Anterior cingulate cortex (tissue), 58 donors: ENCODE measurements around the gene DISP3.

Source experiments
- DNase-seq, 58 donors: peaks; one replicate each; lab custom pipeline; 2025; lab: John Stamatoyannopoulos, UW

Gene DISP3

GRCh38 chr1:11504599-11504998 lies 25.6 kb downstream of the DISP3 start:
- no peak for DNase-seq

- no peak for DNase-seq
Measured at GRCh38 chr1:11505591-11506538, 26.9 kb downstream of the DISP3 start.

DNA sequence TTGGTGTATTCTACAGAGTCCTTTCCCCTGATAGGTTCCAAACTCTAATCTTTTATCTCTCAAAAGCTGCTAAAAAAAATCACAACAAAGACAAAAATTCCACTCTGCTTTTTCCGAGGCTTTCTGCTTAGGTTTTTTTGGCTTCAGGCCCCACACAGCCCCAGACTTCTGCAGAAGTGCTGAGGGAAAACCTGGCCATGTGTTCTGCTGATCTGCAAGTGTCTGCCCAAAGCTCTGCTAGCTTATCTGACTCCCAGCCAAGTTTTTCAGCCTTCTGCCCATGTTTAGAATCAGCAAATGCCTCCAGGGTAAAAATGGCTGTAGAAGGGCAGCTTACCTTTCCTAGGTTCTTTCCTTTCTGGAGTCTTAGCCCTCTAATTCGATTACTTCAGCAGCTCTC lies 28.4 kb downstream of the DISP3 start:
- peak in 25 of 58 donors; percentile 4 to 67 (median 24) for DNase-seq

GRCh38 chr1:11513681-11514080 lies 34.7 kb downstream of the DISP3 start:
- DNase-seq: no peak

- no peak for DNase-seq
Measured at GRCh38 chr1:11514366-11514765, 35.4 kb downstream of the DISP3 start.

- DNase-seq: no peak
Measured at GRCh38 chr1:11515368-11516300, 36.7 kb downstream of the DISP3 start.

DNA sequence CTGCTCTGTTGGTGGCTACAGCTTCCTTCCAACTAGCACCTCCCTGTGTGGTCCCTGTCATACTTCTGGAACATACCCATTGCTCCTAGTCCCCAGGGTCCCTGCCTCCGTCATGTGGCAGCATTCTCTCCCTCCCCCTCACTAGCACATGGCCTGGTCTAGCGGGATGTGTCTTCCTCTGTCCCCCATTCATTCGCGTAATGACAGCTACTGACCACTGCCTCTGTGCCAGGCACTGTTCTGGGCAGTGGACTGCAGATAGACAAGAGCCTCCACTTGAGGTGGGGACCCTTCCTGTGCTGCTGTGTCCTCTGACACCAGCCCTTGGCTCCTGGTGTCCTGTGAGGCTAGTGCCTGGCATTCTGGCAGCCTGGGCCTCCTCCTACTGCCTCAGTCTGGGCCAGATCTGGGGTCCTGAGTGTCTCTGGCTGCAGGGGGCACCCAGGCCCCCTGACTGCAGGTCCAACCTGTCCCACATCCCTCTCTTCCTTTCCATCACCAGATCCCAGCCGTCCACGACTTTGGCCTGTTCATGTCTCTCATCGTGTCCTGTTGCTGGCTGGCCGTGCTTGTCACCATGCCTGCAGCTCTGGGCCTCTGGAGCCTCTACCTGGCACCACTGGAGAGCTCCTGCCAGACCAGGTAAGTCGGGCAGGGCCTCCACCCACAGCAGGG lies 38.1 kb downstream of the DISP3 start:
- DNase-seq: no peak

GRCh38 chr1:11518016-11518701 lies 39.2 kb downstream of the DISP3 start:
- DNase-seq: no peak

DNA sequence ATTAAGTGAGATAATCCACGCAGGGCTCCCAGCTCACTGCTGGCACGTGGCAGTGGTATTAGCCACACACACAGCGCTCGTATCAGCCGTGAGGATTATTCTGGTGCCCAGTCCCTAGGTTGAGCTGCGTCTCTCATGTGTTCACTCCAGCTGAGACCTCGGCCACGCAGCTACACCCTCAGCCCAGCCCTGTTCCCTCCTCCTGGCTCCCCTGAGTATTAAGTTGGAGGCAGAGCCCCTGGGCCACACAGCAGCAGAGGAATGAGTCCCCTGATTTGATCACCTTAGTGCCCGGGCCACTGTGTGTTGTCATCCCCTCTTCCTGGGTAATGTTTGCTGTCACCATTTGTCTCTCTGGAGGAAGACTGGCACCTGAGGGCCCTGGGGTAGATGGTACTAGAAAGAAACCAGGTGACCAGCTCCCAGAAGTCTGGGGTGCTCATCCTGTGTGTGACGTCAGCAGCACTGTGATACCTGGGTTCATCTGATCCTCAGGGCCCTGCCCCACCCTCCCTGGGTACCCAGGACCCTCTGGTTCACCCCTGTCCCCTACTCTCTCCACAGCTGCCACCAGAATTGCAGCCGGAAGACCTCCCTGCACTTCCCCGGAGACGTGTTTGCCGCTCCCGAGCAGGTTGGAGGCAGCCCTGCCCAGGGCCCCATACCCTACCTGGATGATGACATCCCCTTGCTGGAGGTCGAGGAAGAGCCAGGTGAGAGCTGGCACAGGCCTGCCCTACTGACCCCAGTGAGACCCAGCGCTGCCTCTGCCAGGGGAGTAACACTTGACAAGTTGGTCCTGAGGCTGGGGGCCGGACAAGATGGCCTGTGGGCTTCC lies 40.1 kb downstream of the DISP3 start:
- DNase-seq: no peak

- DNase-seq: no peak
Measured at GRCh38 chr1:11519629-11520031, 40.7 kb downstream of the DISP3 start.

DNA sequence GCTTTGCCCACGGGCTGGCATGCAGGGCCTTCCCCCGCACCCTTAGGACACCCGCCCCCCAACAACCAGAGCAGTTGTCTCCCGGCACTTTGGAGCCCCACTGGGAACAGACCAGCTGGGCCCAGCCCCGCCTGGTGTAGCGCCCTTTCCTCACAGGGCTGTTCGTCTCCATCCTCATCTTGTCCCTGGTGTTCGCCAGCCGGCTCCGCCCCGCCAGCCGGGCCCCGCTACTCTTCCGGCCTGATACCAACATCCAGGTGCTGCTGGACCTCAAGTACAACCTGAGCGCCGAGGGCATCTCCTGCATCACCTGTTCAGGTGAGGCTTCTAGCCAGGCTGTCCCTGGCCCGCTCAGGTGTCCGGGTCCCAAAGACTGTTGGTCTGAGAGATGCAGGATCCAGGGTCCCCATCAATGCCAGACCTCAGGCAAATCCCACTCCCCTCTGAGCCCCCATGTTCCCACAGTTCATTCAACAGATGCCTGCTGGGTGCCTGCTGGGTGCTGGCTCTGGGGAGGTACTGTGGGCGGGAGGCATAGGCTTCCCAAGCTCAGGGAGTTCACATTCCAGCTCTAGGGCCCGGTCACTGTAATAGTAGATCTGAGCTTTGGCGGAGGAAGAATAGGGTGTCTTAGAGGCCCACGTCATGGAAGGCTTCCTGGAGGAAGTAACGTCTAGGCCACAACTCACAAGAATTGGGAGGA lies 41.7 kb downstream of the DISP3 start:
- no peak for DNase-seq

DNA sequence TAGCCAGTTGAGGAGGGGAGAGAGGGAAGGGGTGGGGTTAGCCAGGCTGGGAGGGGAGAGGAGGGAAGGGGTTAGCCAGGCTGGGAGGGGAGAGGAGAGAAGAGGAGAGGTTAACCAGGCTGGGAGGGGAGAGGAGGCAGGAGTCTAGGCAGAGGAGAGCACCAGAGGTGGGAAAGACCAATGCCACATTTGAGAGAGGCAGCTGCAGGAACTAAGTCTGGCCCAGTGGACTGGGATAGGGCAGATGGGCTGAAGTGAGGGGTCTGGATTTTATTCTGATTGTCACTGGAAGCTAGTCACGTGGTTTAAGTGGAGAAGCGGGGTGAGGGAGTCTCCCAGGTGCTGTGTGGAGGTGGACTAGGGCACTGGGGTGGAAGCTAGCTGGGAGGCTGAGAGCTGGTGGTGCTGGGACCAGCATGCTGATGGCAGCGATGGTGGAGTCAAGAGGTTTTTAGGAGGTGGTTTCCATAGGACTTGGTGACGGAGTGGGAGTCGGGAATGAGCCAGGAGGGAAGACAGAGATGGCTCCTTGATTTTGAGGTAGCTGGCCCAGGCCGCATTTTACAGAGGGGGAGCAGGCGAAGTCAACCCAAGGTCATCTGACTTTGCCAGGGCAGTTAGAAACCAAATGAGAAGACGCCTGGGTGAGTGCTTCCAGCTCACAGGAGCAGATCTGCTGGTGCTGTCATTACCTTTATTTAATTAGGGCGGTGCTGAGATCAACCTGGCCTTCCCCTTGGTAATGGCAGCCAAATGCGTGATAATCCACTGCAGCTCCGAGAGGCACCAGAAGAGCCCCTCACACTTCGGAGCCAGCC lies 42.8 kb downstream of the DISP3 start:
- DNase-seq: no peak

DNA sequence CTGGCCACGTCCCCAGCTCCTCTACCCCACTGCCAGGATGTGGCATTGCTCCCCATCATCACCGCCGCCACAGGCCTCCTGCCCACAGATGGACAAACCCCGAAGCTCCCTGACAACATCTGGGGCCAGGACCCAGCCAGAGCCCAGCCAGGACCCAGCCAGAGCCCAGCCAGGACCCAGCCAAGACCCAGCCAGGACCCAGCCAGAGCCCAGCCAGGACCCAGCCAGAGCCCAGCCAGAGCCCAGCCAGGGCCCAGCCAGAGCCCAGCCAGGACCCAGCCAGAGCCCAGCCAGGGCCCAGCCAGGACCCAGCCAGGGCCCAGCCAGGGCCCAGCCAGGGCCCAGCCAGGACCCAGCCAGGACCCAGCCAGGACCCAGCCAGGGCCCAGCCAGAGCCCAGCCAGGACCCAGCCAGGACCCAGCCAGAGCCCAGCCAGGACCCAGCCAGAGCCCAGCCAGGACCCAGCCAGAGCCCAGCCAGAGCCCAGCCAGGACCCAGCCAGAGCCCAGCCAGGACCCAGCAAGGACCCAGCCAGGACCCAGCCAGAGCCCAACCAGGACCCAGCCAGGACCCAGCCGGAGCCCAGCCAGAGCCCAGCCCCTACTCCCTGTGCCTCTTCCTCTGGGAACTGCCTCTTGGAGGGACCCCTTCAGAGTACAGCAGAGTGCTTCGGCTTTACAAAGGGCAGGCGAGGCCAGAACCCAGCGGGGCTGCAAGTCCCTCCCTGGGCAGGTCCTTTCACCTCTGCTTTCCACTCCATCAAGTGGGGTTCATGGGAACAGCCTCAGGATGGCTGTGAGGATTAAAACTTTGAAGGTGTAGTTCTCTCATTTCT lies 43.7 kb downstream of the DISP3 start:
- peak in 1 of 58 donors; percentile 8 for DNase-seq

GRCh38 chr1:11523261-11523660 lies 44.3 kb downstream of the DISP3 start:
- no peak for DNase-seq

- DNase-seq: no peak
Measured at GRCh38 chr1:11523746-11524464, 45.0 kb downstream of the DISP3 start.
